ENCODE measurements around the gene CDC26.

Gene CDC26

GRCh38 chr9:113275157-113276131, at the start of gene CDC26, which contains the start of gene PRPF4:
Gene CDC26 (minus strand): TSS chr9:113275572. CDS start chr9:113272507, 3,065 bp downstream.
Gene PRPF4 (plus strand): TSS chr9:113275658. CDS start chr9:113275744, 86 bp downstream.
- in situ Hi-C loops (cut with HindIII; ENCODE audit: low sequenced_read_pairs): no loop called here

- in situ Hi-C loops (cut with HindIII; ENCODE audit: low sequenced_read_pairs): no loop called here
These were observed 47.3 kb upstream of the CDC26 start for GRCh38 chr9:113322671-113323070.

DNA sequence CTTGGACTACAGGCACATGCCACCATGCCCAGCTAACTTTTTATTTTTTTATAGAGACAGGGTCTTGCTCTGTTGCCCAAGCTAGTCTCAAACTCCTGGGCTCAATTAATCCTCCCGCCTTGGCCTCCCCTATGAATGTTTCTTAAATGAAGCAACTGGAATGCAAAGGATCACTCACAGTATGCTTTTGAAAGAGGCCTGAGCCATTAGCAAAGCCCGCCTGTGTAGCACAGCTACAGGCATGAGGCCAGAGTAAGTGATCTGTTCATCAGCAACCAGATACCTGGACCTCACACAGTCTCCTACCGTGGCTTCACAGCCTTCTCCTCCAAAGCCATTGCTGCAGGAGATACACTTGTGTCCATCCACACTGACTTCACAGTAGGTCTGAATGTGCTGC, 44.7 kb upstream of the CDC26 start:
- in situ Hi-C loops (cut with HindIII; ENCODE audit: low sequenced_read_pairs): no loop called here

DNA sequence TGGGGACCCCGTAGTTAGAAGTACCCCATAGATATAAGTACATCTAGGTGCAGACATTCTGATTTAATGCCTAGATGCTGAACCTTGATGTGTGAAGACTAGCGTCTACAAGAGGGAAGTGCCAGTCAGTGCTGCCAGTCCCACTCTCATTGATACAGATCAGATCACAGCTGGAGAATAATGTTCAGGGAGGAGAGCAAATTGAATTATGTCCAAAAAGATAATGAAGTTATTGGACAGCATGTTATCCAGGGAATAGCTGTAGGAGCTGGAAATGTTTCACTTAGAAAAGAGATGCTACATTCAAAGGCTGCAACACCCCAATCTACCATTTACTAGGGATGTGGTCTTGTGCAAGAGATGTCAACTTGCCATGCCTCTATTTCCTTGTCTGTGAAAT, 43.7 kb upstream of the CDC26 start:
- in situ Hi-C loops (cut with HindIII; ENCODE audit: low sequenced_read_pairs): no loop called here

- in situ Hi-C loops (cut with HindIII; ENCODE audit: low sequenced_read_pairs): no loop called here
These were observed 42.4 kb upstream of the CDC26 start for GRCh38 chr9:113317777-113318176.

- in situ Hi-C loops (cut with HindIII; ENCODE audit: low sequenced_read_pairs): no loop called here
These were observed 40.7 kb upstream of the CDC26 start for GRCh38 chr9:113316030-113316429.

DNA sequence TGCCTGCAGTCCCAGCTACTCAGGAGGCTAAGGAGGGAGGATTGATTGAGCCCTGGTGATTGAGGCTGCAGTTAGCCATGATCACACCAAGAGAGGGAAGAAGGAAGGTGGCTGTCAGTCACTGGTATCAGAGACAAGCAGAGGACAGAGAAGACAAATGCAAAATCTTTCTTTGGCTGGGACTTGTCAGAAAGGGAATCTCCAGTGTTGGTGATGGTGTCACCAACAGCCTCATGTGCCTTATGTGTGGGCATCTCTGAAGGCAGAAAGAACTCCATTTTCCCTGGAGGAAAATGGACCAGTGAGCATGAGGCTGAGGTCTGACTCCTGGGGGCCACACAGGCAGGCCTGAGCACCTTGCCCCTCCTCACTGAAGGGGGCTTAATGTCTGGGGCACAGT, 39.9 kb upstream of the CDC26 start:
- in situ Hi-C loops (cut with HindIII; ENCODE audit: low sequenced_read_pairs): no loop called here

- in situ Hi-C loops (cut with HindIII; ENCODE audit: low sequenced_read_pairs): no loop called here
These were observed 37.9 kb upstream of the CDC26 start for GRCh38 chr9:113313261-113313660.

GRCh38 chr9:113311961-113312360, 36.6 kb upstream of the CDC26 start:
- in situ Hi-C loops (cut with HindIII; ENCODE audit: low sequenced_read_pairs): no loop called here

DNA sequence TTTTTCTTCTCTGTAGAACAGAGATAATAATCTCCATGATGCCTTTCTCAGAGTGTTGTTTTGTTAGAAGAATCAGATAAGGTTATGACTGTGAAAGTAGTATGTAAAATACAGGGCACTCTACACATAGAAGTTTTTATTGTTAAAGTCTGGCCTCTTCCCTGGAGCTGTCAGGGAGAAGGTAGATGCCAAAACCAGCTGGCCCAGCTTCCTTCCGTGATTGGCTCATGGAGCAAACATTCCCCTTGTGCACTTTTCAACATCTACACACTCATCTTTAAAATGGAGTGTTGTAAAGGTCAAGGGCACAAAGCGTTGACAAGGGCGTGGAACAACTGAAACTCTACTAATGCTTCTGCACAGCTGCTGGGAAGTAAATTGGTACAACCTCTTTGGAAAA, 35.2 kb upstream of the CDC26 start:
- in situ Hi-C loops (cut with HindIII; ENCODE audit: low sequenced_read_pairs): no loop called here

GRCh38 chr9:113309204-113309813, 33.9 kb upstream of the CDC26 start:
- in situ Hi-C loops (cut with HindIII; ENCODE audit: low sequenced_read_pairs): no loop called here

DNA sequence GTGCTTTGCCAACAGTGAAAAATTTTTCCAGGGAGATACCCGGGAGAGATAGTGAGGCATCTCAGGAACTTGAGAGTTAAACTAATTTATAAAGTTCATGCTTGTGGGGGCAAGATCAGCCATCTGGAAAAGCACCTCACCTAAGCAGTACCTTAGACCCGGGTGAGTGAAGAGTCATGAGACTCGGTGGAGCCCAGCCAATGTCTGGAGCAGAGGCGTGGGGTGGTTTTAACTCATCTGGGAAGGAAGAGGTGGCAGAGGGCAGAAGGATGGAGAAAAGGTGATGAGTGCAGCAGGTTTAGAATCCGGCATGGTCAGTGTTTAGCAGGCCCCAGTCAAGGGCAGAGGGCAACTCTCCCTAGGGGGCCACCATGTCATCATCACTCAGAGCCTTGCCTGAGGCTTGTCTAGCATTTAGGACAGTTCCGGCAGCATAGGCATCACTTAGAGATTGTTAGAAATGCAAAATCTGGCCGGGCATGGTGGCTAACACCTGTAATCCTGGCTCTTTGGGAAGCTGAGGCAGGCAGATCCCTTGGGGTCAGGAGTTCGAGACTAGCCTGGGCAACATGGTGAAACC, 32.1 kb upstream of the CDC26 start:
- in situ Hi-C loops (cut with HindIII; ENCODE audit: low sequenced_read_pairs): no loop called here

DNA sequence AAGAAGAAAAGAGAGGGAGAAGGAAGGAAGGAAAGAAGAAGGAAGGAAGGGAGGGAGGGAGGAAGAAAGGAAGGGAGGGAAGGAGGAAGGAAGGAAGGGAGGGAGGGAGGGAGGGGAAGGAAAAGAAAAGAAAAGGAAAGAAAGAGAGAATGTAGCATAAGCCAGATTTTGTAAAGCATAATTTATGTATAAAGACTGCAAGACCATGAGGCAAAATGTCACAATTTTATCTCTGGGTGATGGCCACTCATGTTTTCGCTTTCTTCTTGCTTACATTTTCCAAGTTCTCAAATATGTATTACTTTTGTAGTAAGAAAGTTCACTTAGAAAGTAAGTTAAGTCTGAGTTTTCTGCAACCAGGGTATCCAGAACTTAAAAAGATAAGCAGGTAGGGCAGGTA, 31.2 kb upstream of the CDC26 start:
- in situ Hi-C loops (cut with HindIII; ENCODE audit: low sequenced_read_pairs): no loop called here

DNA sequence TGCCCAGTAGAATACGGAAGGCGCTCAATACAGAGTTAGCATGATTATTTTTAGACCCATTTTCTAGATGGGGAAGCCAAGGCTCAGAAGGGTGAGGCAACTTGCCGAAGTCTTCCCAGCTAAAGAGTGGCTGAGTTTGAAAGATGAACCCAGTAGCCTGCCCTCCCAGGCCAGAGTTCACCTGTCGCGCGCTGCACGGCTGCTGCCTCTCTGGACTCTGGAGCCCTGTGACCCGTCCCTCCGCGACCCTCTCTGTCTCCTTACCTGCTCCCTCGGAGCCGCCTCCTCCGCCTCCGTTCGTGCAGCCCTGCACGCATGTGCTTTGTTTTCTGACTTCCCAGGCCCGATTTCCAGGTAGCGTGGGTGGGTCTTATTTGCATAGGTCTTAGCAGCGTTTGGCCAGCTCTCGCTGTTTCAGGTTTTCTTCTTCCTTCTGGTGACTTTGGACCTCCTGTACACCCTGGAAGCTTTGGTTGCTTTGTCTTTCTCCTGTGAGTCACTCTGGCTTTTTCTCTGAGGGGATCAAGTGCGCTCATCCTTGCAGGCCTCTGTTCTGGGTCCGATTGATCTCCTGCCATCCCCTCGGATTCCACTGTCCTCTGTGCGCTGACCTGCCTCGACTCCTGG, 27.5 kb upstream of the CDC26 start, which contains the start of gene RNF183:
Gene RNF183 (minus strand): TSS at position 585 of the 627 bp plus-strand sequence. CDS start 5,192 bp downstream, outside the sequence.
- in situ Hi-C loops (cut with HindIII; ENCODE audit: low sequenced_read_pairs): loop anchor here (5.0 kb wide), 1 partner anchor 34 kb away; no protein-coding TSS in a partner anchor

- in situ Hi-C loops (cut with HindIII; ENCODE audit: low sequenced_read_pairs): loop anchor here (5.0 kb wide), 1 partner anchor 36 kb away; no protein-coding TSS in a partner anchor
These were observed 26.2 kb upstream of the CDC26 start for GRCh38 chr9:113301548-113301947.

DNA sequence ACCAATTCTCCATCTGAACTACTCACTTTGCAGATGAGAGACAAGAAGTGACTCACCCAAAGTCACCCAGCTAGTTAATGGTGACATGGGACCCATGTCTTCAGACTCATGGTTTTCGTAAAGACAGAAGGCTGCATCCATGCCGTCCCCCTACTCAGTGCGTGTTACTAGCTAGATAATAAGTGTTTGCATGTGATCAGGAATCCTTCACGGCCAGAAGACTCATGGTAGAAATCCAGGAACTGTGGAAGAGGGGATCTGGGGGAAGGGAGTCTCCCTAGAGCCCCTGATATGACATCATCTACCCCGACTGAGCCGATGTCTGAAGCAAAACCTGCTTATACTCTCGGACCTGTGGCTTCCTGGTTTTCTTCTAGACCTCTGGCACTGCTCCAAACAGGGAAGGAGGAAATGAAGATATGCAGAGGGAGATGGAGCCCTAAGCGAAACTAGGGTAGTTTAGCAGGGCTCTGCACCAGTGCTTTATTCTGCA, 24.5 kb upstream of the CDC26 start:
- in situ Hi-C loops (cut with HindIII; ENCODE audit: low sequenced_read_pairs): loop anchor here (5.0 kb wide), 1 partner anchor 37 kb away; no protein-coding TSS in a partner anchor

GRCh38 chr9:113298924-113299770, 23.8 kb upstream of the CDC26 start:
- in situ Hi-C loops (cut with HindIII; ENCODE audit: low sequenced_read_pairs): no loop called here

- in situ Hi-C loops (cut with HindIII; ENCODE audit: low sequenced_read_pairs): no loop called here
These were observed 22.9 kb upstream of the CDC26 start for GRCh38 chr9:113298311-113298710.

- in situ Hi-C loops (cut with HindIII; ENCODE audit: low sequenced_read_pairs): no loop called here
These were observed 21.6 kb upstream of the CDC26 start for GRCh38 chr9:113296796-113297558.
